Measurements from ENCODE around the gene LDHB. TPM values are rescaled to one million over a fixed set of nuclear protein-coding genes. Genes with fewer than 3 reads are reported as not detected.

The LDHB gene
- total RNA-seq, 1 experiment from 2014 or later, result 1,343 TPM

- H3K4me1 ChIP-seq (ENCODE audit: insufficient read depth, low read length), result no peaks in the 10 kb centered on the region
- no peak overlapping the region for H2AFZ ChIP-seq (ENCODE audit: low read length)
- H4K8ac ChIP-seq (replicated peaks; ENCODE audit: insufficient read length, low read depth, low read length), result no peak overlapping the region
- DNase-seq, result no peak
- H3K4me2 ChIP-seq (ENCODE audit: insufficient read depth, insufficient read length, low read length), result no peak overlapping the region
- no peak overlapping the region for H3K56ac ChIP-seq (ENCODE audit: insufficient read length, low read depth, low read length)
- no peak overlapping the region for H2AK5ac ChIP-seq (ENCODE audit: insufficient read length, low read length)
- H4K5ac ChIP-seq (ENCODE audit: insufficient read length, low read depth, low read length), result no peak overlapping the region
- no peaks in the 10 kb centered on the region for H3K23me2 ChIP-seq (ENCODE audit: insufficient read length, low read depth, low read length, poor library complexity, severe bottlenecking)
- no peaks in the 10 kb centered on the region for H3K27me3 ChIP-seq (ENCODE audit: insufficient read depth, low read length)
- Mint-ChIP-seq H3K36me3 (ENCODE audit: insufficient read depth in 1 of 3, low read depth in 3 of 3) (peaks cover 57 to 81% (median 80%) of the 10 kb centered on the region in 3 experiments), H3K4me1 (no peaks in the 10 kb centered on the region; a peak in 2 of 4 replicates), H3K27ac (peak overlapping the region in 2 of 3 experiments; percentile 67 to 81; a peak in 3 of 7 replicates), H3K9me3 (no peaks in the 10 kb centered on the region), H3K27me3 (ENCODE audit: low read depth) (no peaks in the 10 kb centered on the region), H3K4me3 (no peak overlapping the region)
- no peak overlapping the region for H2BK15ac ChIP-seq (ENCODE audit: low read depth, low read length)
- H3K79me1 ChIP-seq (ENCODE audit: insufficient read depth, low read depth, low read length, poor library complexity, severe bottlenecking), result no peaks in the 10 kb centered on the region
- H3K23ac ChIP-seq (ENCODE audit: insufficient read length, low read depth, low read length), result no peak overlapping the region
- WGBS (ENCODE audit: extremely low coverage, insufficient read length, low lambda C conversion rate), result no CpG with 5 or more reads among the region's 1 CpG
- no peak overlapping the region for H2BK12ac ChIP-seq (ENCODE audit: insufficient read length, low read depth, low read length)
- H3K9ac ChIP-seq (ENCODE audit: extremely low read depth, insufficient read length, low read length), result no peak overlapping the region
- no peaks in the 10 kb centered on the region for H3K79me2 ChIP-seq (ENCODE audit: insufficient read depth, low read length)
- H3K14ac ChIP-seq (ENCODE audit: insufficient read depth, low read length), result no peak overlapping the region
- no peak overlapping the region for H2BK120ac ChIP-seq (ENCODE audit: low read depth, low read length, poor library complexity, severe bottlenecking)
- no peak for TF ChIP-seq CTCF (conservative IDR thresholded peaks at IDR 0.05)
- no peak overlapping the region for H3T11ph ChIP-seq (ENCODE audit: low read length)
- no peak overlapping the region for H4K91ac ChIP-seq (ENCODE audit: insufficient read length, low read depth, low read length)
- no peak overlapping the region for H3K4ac ChIP-seq (ENCODE audit: low read depth, low read length)
- H2BK20ac ChIP-seq (ENCODE audit: low read depth, low read length, poor library complexity, severe bottlenecking), result no peak overlapping the region
- H3K9me3 ChIP-seq (ENCODE audit: control insufficient read depth, low read depth, low read length), result no peaks in the 10 kb centered on the region
- H4K20me1 ChIP-seq (ENCODE audit: control insufficient read depth, insufficient read depth, insufficient read length), result no peaks in the 10 kb centered on the region
- no peak overlapping the region for H2BK5ac ChIP-seq (ENCODE audit: insufficient read length, low read length)
- no peak overlapping the region for H3K27ac ChIP-seq (ENCODE audit: insufficient read length, low read depth, low read length)
- no peak overlapping the region for H3K18ac ChIP-seq (ENCODE audit: insufficient read length, low read depth, low read length)
These were observed 19.4 kb downstream of the LDHB start for GRCh38 chr12:21638054-21638891.

All from H9 (cell line).